SK-N-SH treated with all-trans-retinoic acid at 6 μM for 48 hours (cell line): ENCODE measurements around the gene PCBP1.
A peak's percentile ranks its signal among the peaks of the same experiment; 100 is the strongest.

Experiments
- ATAC-seq: fragments of 200-7000 bp; cut with Tn5 transposase; 3 replicates; pipeline ENCODE4 v1.9.1; 2020; ENCODE audit warnings: mild to moderate bottlenecking, moderate library complexity
- ARNTL ChIP-seq: fragments of 450-650 bp; formaldehyde crosslinking; IDR thresholded peaks from 2 replicates; pipeline ENCODE4 v1.5.0; 2020; ENCODE audit warnings: low read depth, mild to moderate bottlenecking, moderate library complexity, borderline replicate concordance
- CSDC2 ChIP-seq: fragments of 250-450 bp; sonication (Bioruptor Pico); IDR thresholded peaks from 2 replicates; pipeline ENCODE4 v1.5.0; 2020; ENCODE audit warnings: mild to moderate bottlenecking, moderate library complexity
- CSRNP3 ChIP-seq: fragments of 250-450 bp; sonication (Bioruptor Pico); IDR thresholded peaks from 2 replicates; pipeline ENCODE4 v1.5.1; 2021; ENCODE audit warnings: mild to moderate bottlenecking, moderate library complexity
- ESRRG ChIP-seq: fragments of 250-450 bp; sonication (Bioruptor Pico); IDR thresholded peaks from 2 replicates; pipeline ENCODE4 v1.6.1; 2021; ENCODE audit warnings: mild to moderate bottlenecking
- ISL1 ChIP-seq: fragments of 250-450 bp; sonication (Bioruptor Pico); IDR thresholded peaks from 2 replicates; pipeline ENCODE4 v2.1.2; 2022; ENCODE audit warnings: mild to moderate bottlenecking, moderate library complexity
- PATZ1 ChIP-seq: fragments of 250-450 bp; sonication (Bioruptor Pico); IDR thresholded peaks from 2 replicates; pipeline ENCODE4 v1.8.0; 2020; ENCODE audit warnings: mild to moderate bottlenecking, moderate library complexity, borderline replicate concordance
- POU6F1 ChIP-seq: fragments of 250-450 bp; sonication (Bioruptor Pico); IDR thresholded peaks from 2 replicates; pipeline ENCODE4 v1.8.0; 2021; ENCODE audit warnings: low read depth, mild to moderate bottlenecking, moderate library complexity, borderline replicate concordance
- PPARA ChIP-seq: fragments of 250-450 bp; sonication (Bioruptor Pico); IDR thresholded peaks from 2 replicates; pipeline ENCODE4 v1.5.0; 2020; ENCODE audit warnings: mild to moderate bottlenecking, borderline replicate concordance
- RARB ChIP-seq: fragments of 250-450 bp; sonication (Bioruptor Pico); IDR thresholded peaks from 2 replicates; pipeline ENCODE4 v1.8.0; 2021; ENCODE audit warnings: mild to moderate bottlenecking, moderate library complexity
- SNAI2 ChIP-seq: fragments of 250-450 bp; sonication (Bioruptor Pico); IDR thresholded peaks from 2 replicates; pipeline ENCODE4 v1.5.0; 2020; ENCODE audit warnings: mild to moderate bottlenecking, moderate library complexity
- ZC3H10 ChIP-seq: fragments of 250-450 bp; sonication (Bioruptor Pico); IDR thresholded peaks from 2 replicates; pipeline ENCODE4 v1.5.1; 2021; ENCODE audit warnings: mild to moderate bottlenecking, moderate library complexity
- ZFP3 ChIP-seq: fragments of 250-450 bp; sonication (Bioruptor Pico); IDR thresholded peaks from 2 replicates; pipeline ENCODE4 v1.5.0; 2020; ENCODE audit warnings: mild to moderate bottlenecking, moderate library complexity
- ZFP30 ChIP-seq: fragments of 450-650 bp; formaldehyde crosslinking; IDR thresholded peaks from 2 replicates; pipeline ENCODE4 v1.5.0; 2022; ENCODE audit warnings: mild to moderate bottlenecking, moderate library complexity
- ZNF70 ChIP-seq: fragments of 450-650 bp; formaldehyde crosslinking; IDR thresholded peaks from 2 replicates; pipeline ENCODE4 v1.5.0; 2020; ENCODE audit warnings: mild to moderate bottlenecking, moderate library complexity
- TF ChIP-seq, protein P1 (sequence below): fragments of 250-450 bp; sonication (Bioruptor Pico); IDR thresholded peaks from 2 replicates; pipeline ENCODE4 v1.5.0; 2020; ENCODE audit warnings: mild to moderate bottlenecking, moderate library complexity

The PCBP1 gene

GRCh38 chr2:70132244-70133126 lies 45.2 kb downstream of the PCBP1 start:
- peak; percentile 78 for ATAC-seq
- TF ChIP-seq ZNF70 (CRISPR knock-in tag) (no peak), ZFP3 (CRISPR knock-in tag) (0 out of 2 replicates have a peak, but pooled peaks have one; percentile 43), POU6F1 (CRISPR knock-in tag) (no peak)
- TF ChIP-seq, protein P1, sequence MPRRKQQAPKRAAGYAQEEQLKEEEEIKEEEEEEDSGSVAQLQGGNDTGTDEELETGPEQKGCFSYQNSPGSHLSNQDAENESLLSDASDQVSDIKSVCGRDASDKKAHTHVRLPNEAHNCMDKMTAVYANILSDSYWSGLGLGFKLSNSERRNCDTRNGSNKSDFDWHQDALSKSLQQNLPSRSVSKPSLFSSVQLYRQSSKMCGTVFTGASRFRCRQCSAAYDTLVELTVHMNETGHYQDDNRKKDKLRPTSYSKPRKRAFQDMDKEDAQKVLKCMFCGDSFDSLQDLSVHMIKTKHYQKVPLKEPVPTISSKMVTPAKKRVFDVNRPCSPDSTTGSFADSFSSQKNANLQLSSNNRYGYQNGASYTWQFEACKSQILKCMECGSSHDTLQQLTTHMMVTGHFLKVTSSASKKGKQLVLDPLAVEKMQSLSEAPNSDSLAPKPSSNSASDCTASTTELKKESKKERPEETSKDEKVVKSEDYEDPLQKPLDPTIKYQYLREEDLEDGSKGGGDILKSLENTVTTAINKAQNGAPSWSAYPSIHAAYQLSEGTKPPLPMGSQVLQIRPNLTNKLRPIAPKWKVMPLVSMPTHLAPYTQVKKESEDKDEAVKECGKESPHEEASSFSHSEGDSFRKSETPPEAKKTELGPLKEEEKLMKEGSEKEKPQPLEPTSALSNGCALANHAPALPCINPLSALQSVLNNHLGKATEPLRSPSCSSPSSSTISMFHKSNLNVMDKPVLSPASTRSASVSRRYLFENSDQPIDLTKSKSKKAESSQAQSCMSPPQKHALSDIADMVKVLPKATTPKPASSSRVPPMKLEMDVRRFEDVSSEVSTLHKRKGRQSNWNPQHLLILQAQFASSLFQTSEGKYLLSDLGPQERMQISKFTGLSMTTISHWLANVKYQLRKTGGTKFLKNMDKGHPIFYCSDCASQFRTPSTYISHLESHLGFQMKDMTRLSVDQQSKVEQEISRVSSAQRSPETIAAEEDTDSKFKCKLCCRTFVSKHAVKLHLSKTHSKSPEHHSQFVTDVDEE (CRISPR knock-in tag), result no peak

DNA sequence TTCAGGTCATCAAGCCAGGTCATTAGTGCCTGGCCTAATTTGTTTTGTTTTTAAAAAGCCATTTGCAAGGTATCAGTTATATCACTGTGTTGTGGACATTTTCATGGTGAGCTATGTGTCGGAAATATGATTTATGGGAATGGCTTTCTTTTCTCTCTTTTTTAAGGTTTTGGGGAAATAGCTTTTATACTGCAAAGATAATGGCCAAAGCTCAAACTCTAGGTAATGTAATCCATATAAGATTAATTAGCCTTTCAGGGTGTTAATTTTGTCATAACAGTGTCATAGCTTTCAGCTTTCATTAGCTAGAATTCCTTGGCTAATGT lies 45.8 kb downstream of the PCBP1 start:
- ATAC-seq, result no peak
- no peak for TF ChIP-seq CSRNP3 (CRISPR knock-in tag)
- no peak for TF ChIP-seq SNAI2
- no peak for TF ChIP-seq ZFP30 (CRISPR knock-in tag)
- TF ChIP-seq CSDC2 (CRISPR knock-in tag), result no peak
- TF ChIP-seq ESRRG, result no peak
- TF ChIP-seq ZC3H10 (CRISPR knock-in tag), result no peak
- no peak for TF ChIP-seq POU6F1 (CRISPR knock-in tag)
- TF ChIP-seq ARNTL (CRISPR knock-in tag), result no peak
- no peak for TF ChIP-seq ISL1 (CRISPR knock-in tag)
- TF ChIP-seq, protein P1 (CRISPR knock-in tag), result no peak
- TF ChIP-seq, all 23 proteins: peak for 0

- ATAC-seq, result no peak
- TF ChIP-seq POU6F1 (CRISPR knock-in tag) (no peak), ZC3H10 (CRISPR knock-in tag) (no peak), PATZ1 (no peak), ZFP3 (CRISPR knock-in tag) (no peak), PPARA (CRISPR knock-in tag) (no peak), RARB (CRISPR knock-in tag) (no peak), CSRNP3 (CRISPR knock-in tag) (no peak), CSDC2 (CRISPR knock-in tag) (no peak)
Measured at GRCh38 chr2:70133491-70134322, 46.4 kb downstream of the PCBP1 start.
